H1 (cell line): Measurements from ENCODE around the gene ZNF587B. TPM values are rescaled to one million over a fixed set of nuclear protein-coding genes. Genes with fewer than 3 reads are reported as not detected.
A peak's percentile ranks its signal among the peaks of the same experiment; 100 is the strongest.
"Not testable (repeated sequence)": the region's sequence is repeated elsewhere in the genome, so short reads cannot be mapped to it uniquely, and the experiment has no call there.

Experiments
- CTCF ChIA-PET: fragments of 300-600 bp; sonication (Branson Sonifier 250); formaldehyde crosslinking; loops from one replicate; lab custom pipeline; 2021; ENCODE audit not compliant: partially characterized antibody; lab: Charles Lee
- POLR2A ChIA-PET: fragments of 300-600 bp; sonication (Branson Sonifier 250); formaldehyde crosslinking; loops from one replicate; lab custom pipeline; 2021; ENCODE audit warnings: inconsistent platforms; ENCODE audit not compliant: partially characterized antibody; lab: Charles Lee
- DNase-seq, 2 experiments: peaks; one replicate each; pipeline versions ENCODE4 v3.0.0 to v3.0.0-alpha.2; 2010 to 2022; ENCODE audit warnings: low spot score in 2 of 2, low read depth in 1 of 2, mixed read lengths in 1 of 2
- FAIRE-seq: peaks from 2 replicates; lab custom pipeline; 2011; peaks lifted over from hg19 to GRCh38; lab: Jason Lieb, UNC
- H2AFZ ChIP-seq: 2 replicates; pipeline ENCODE4 v1.8.1; 2012; ENCODE audit warnings: low read length, inconsistent platforms
- H2AK5ac ChIP-seq: 2 replicates; pipeline ENCODE4 v1.6.1; 2013; ENCODE audit warnings: low read depth, low read length
- H2BK120ac ChIP-seq: replicated peaks from 2 replicates; pipeline ENCODE3; 2013; ENCODE audit warnings: low read depth, low read length, inconsistent platforms
- H2BK12ac ChIP-seq: 2 replicates; pipeline ENCODE4 v1.6.1; 2013; ENCODE audit warnings: low read depth, low read length
- H2BK15ac ChIP-seq: 2 replicates; pipeline ENCODE4 v1.6.1; 2013; ENCODE audit warnings: low read length
- H2BK20ac ChIP-seq: 2 replicates; pipeline ENCODE4 v1.6.1; 2013; ENCODE audit warnings: low read length
- H2BK5ac ChIP-seq: 2 replicates; pipeline ENCODE4 v1.6.1; 2013; ENCODE audit warnings: low read depth, low read length
- H3K14ac ChIP-seq: 2 replicates; pipeline ENCODE4 v1.6.1; 2013; ENCODE audit warnings: inconsistent platforms; ENCODE audit not compliant: insufficient read length
- H3K18ac ChIP-seq: 2 replicates; pipeline ENCODE4 v1.6.1; 2013; ENCODE audit warnings: low read length; ENCODE audit errors: extremely low read depth
- H3K23ac ChIP-seq: 2 replicates; pipeline ENCODE4 v1.6.1; 2013; ENCODE audit warnings: inconsistent platforms; ENCODE audit not compliant: insufficient read length
- H3K23me2 ChIP-seq: 2 replicates; pipeline ENCODE4 v1.6.1; 2013; ENCODE audit warnings: low read depth, low read length
- H3K27ac ChIP-seq: 2 replicates; pipeline ENCODE4 v1.6.1; 2011; ENCODE audit warnings: low read depth, low read length, inconsistent platforms
- H3K27me3 ChIP-seq, 4 experiments: replicated peaks in 1 of 4; 1 replicate in 1 of 4; 2 replicates in 3 of 4; pipeline versions ENCODE4 v1.6.1 to v1.8.1; 2011 to 2013; ENCODE audit warnings: low read length in 3 of 4, mild to moderate bottlenecking in 3 of 4, inconsistent platforms in 2 of 4, mixed read lengths in 2 of 4, moderate library complexity in 1 of 4; ENCODE audit not compliant: control insufficient read depth in 3 of 4, insufficient read depth in 3 of 4; ENCODE audit errors: extremely low read depth in 1 of 4
- H3K36me3 ChIP-seq, 4 experiments: 2 replicates each; pipeline versions ENCODE4 v1.6.1 to v1.8.1; 2011 to 2013; ENCODE audit warnings: mild to moderate bottlenecking in 4 of 4, low read length in 3 of 4, moderate library complexity in 2 of 4, control low read depth in 1 of 4, inconsistent platforms in 1 of 4; ENCODE audit not compliant: insufficient read depth in 4 of 4, control insufficient read depth in 2 of 4
- H3K4ac ChIP-seq: replicated peaks from 2 replicates; pipeline ENCODE3; 2013; ENCODE audit warnings: low read length, low read depth, mixed read lengths, inconsistent platforms; ENCODE audit not compliant: insufficient read length
- H3K4me1 ChIP-seq, 4 experiments: replicated peaks in 1 of 4; 1 replicate in 1 of 4; 2 replicates in 3 of 4; pipeline versions ENCODE4 v1.6.1 to v1.8.1; 2011 to 2013; ENCODE audit warnings: low read length in 3 of 4, inconsistent platforms in 2 of 4, mixed read lengths in 1 of 4; ENCODE audit not compliant: insufficient read depth in 4 of 4, control insufficient read depth in 3 of 4
- H3K4me2 ChIP-seq, 2 experiments: 2 replicates each; pipeline versions ENCODE4 v1.6.1 to v1.8.1; 2011 to 2013; ENCODE audit warnings: low read depth in 2 of 2, low read length in 2 of 2, control low read depth in 1 of 2, inconsistent platforms in 1 of 2, mild to moderate bottlenecking in 1 of 2; ENCODE audit not compliant: insufficient read depth in 1 of 2
- H3K4me3 ChIP-seq, 4 experiments: fragments of 200-600, 300-600 bp in 1 of 4; sonication (generic), shearing (Covaris generic), sonication (Bioruptor Twin) in 1 of 4; 2 replicates each; pipeline versions ENCODE4 v1.5.1 to v1.8.1; 2011 to 2016; ENCODE audit warnings: low read length in 4 of 4, low read depth in 3 of 4, control low read depth in 2 of 4, inconsistent platforms in 2 of 4, mild to moderate bottlenecking in 2 of 4, mixed read lengths in 1 of 4, moderate library complexity in 1 of 4; ENCODE audit not compliant: insufficient read depth in 2 of 4; ENCODE audit errors: extremely low read depth in 1 of 4
- H3K56ac ChIP-seq: replicated peaks from 2 replicates; pipeline ENCODE3; 2013; ENCODE audit warnings: low read depth, mild to moderate bottlenecking, mixed read lengths, low read length, inconsistent platforms; ENCODE audit not compliant: insufficient read length
- H3K79me1 ChIP-seq: 2 replicates; pipeline ENCODE4 v1.6.1; 2013; ENCODE audit warnings: low read depth, low read length, control low read depth
- H3K79me2 ChIP-seq, 2 experiments: 2 replicates each; pipeline versions ENCODE4 v1.6.1 to v1.8.1; 2012 to 2013; ENCODE audit warnings: low read length in 2 of 2, mild to moderate bottlenecking in 2 of 2, inconsistent platforms in 1 of 2; ENCODE audit not compliant: insufficient read depth in 2 of 2, control insufficient read depth in 1 of 2
- H3K9ac ChIP-seq, 4 experiments: replicated peaks in 1 of 4; 1 replicate in 1 of 4; 2 replicates in 3 of 4; pipeline versions ENCODE4 v1.6.1 to v1.8.1; 2011 to 2013; ENCODE audit warnings: low read depth in 3 of 4, low read length in 3 of 4, control low read depth in 2 of 4, mild to moderate bottlenecking in 2 of 4, moderate library complexity in 2 of 4, inconsistent platforms in 1 of 4; ENCODE audit errors: extremely low read depth in 1 of 4
- H3K9me3 ChIP-seq, 2 experiments: 2 replicates each; pipeline versions ENCODE4 v1.6.1 to v1.8.1; 2012 to 2013; ENCODE audit warnings: mild to moderate bottlenecking in 2 of 2, moderate library complexity in 2 of 2, control low read depth in 1 of 2, inconsistent platforms in 1 of 2, low read depth in 1 of 2, low read length in 1 of 2, mixed read lengths in 1 of 2; ENCODE audit not compliant: insufficient read depth in 2 of 2
- H4K20me1 ChIP-seq, 2 experiments: replicated peaks in 1 of 2; 2 replicates each; pipeline versions ENCODE3 to v1.8.1; 2011 to 2013; ENCODE audit warnings: inconsistent platforms in 2 of 2, low read length in 2 of 2, mild to moderate bottlenecking in 1 of 2; ENCODE audit not compliant: insufficient read depth in 2 of 2, control insufficient read depth in 1 of 2
- H4K5ac ChIP-seq: 2 replicates; pipeline ENCODE4 v1.6.1; 2013; ENCODE audit warnings: low read length, low read depth, mixed read lengths, inconsistent platforms; ENCODE audit not compliant: insufficient read length
- H4K8ac ChIP-seq: 2 replicates; pipeline ENCODE4 v1.8.0; 2013; ENCODE audit warnings: mild to moderate bottlenecking, moderate library complexity, low read length, inconsistent platforms; ENCODE audit not compliant: insufficient read depth; ENCODE audit errors: extremely low read depth
- H4K91ac ChIP-seq: replicated peaks from 2 replicates; pipeline ENCODE3; 2013; ENCODE audit warnings: low read length, mixed read lengths, inconsistent platforms; ENCODE audit not compliant: insufficient read length
- WGBS, 2 experiments: shearing (Covaris generic) in 1 of 2; methylation state at CpG; one replicate each; pipeline versions ENCODE4 v1.1.6 to v1.1.7; 2013 to 2015; ENCODE audit warnings: low lambda C conversion rate in 2 of 2, mixed read lengths in 2 of 2, inconsistent platforms in 1 of 2, low coverage in 1 of 2, missing lambda C conversion rate in 1 of 2; ENCODE audit not compliant: insufficient replicate concordance in 2 of 2, insufficient coverage in 1 of 2, insufficient read length in 1 of 2; ENCODE audit errors: extremely low coverage in 1 of 2, missing lambda C conversion rate in 1 of 2; 5-methylcytosine and 5-hydroxymethylcytosine counted together
- polyA plus RNA-seq, 7 experiments: library from polyadenylated mRNA; depleted of rRNA in 3 of 7; stranded (reverse) in 5 of 7; unstranded in 2 of 7; fragments of >200 nt in 5 of 7; fragments of 200-250 nt in 2 of 7; gene quantifications; 1 replicate in 5 of 7; 2 replicates in 1 of 7; 4 replicates in 1 of 7; pipeline versions ENCODE4 v1.2.1 to v1.2.3, GENCODE V29; 2011 to 2013; ENCODE audit warnings: missing spikeins in 2 of 7, mixed read lengths in 2 of 7
- total RNA-seq: library from RNA; stranded (reverse); fragmentation: NEBNext Ultra II Directional; extraction: Animal tissue kit (Norgen Biotek cat#: 25700); gene quantifications from 2 replicates; pipeline ENCODE4 v1.2.1, GENCODE V29; 2021

ZNF587B gene
- total and polyA plus RNA-seq, 2 of the 8 experiments (the other 6 are each of a cell fraction or from before 2014, with no cell fraction given): 13.8 to 60.1 TPM

DNA sequence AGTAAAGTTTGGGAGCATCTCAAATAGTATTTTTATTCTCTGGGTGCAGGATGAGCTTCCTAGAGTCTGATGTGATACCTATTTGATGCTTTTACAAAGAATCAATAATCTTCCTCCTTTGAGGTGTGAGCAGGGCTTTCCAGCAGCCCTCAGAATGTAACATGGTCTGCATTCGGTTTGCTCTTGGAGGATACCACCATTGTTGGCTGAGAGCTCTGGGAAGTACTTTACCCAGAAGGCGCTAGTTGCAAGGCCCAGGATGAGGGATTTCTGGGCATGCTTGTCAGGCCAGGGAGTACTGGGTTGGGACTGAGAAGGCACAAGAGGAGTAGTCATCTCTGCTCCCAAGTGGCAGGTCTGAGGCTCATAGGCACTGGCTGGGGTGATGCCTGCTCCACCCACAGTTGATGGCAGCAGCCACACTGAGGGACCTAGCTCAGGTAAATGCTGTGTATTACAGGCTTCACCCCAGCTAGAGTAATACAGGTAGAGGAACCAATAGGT is 19.1 kb downstream of the ZNF587B start:
- H4K20me1 ChIP-seq: peaks cover 2 to 11% of the 10 kb centered on the region in 2 experiments
- CTCF ChIA-PET, FAIRE-seq, H2AK5ac ChIP-seq, H2AFZ ChIP-seq, H4K5ac ChIP-seq, H3K14ac ChIP-seq, H4K91ac ChIP-seq, H2BK5ac ChIP-seq, H2BK12ac ChIP-seq, H3K4me1 ChIP-seq, H2BK20ac ChIP-seq, H4K8ac ChIP-seq, H3K27me3 ChIP-seq, H3K18ac ChIP-seq, H3K9me3 ChIP-seq, H3K23ac ChIP-seq, H2BK15ac ChIP-seq, H3K4ac ChIP-seq, H3K23me2 ChIP-seq, H2BK120ac ChIP-seq, H3K56ac ChIP-seq: not testable (repeated sequence)
- POLR2A ChIA-PET: interaction anchor here (0.6 to 10.6 kb wide), 17 partner anchors 8 to 334 kb away, joined by 3 to 103 read pairs (median 4); partner anchors contain the start of genes ZNF154, ZNF549, ZNF552 and ZNF587B
- peaks cover 11% of the 10 kb centered on the region for H3K79me1 ChIP-seq
- peak overlapping the region; percentile 79 to 81 (median 79); a peak in 7 of 8 replicates for H3K4me3 ChIP-seq
- H3K9ac ChIP-seq: peak overlapping the region in 1 of 4 experiments; percentile 87; a peak in 1 of 7 replicates
- H3K79me2 ChIP-seq: peaks cover 4 to 60% of the 10 kb centered on the region in 2 experiments; a peak in 3 of 4 replicates
- H3K4me2 ChIP-seq: peak overlapping the region; percentile 71 to 88; a peak in 2 of 4 replicates
- DNase-seq: peak in 1 of 2 experiments; percentile 74
- 37% methylated on average over 2 of the region's 2 CpGs; no CpG with 5 or more reads in 1 of the 2 experiments for WGBS, 2 experiments
- H3K27ac ChIP-seq: peak overlapping the region; percentile 21; the same call in 1 of the 2 replicates
- peaks cover 0 to 27% (median 4%) of the 10 kb centered on the region in 4 experiments; a peak in 5 of 8 replicates for H3K36me3 ChIP-seq
